ENCODE measurements around the gene TIPRL. TPM values are rescaled to one million over a fixed set of nuclear protein-coding genes. Genes with fewer than 3 reads are reported as not detected.
A peak's percentile ranks its signal among the peaks of the same experiment; 100 is the strongest.

The TIPRL gene
- 10 to 100 TPM; 38.0 to 43.0 TPM for total RNA-seq

DNA sequence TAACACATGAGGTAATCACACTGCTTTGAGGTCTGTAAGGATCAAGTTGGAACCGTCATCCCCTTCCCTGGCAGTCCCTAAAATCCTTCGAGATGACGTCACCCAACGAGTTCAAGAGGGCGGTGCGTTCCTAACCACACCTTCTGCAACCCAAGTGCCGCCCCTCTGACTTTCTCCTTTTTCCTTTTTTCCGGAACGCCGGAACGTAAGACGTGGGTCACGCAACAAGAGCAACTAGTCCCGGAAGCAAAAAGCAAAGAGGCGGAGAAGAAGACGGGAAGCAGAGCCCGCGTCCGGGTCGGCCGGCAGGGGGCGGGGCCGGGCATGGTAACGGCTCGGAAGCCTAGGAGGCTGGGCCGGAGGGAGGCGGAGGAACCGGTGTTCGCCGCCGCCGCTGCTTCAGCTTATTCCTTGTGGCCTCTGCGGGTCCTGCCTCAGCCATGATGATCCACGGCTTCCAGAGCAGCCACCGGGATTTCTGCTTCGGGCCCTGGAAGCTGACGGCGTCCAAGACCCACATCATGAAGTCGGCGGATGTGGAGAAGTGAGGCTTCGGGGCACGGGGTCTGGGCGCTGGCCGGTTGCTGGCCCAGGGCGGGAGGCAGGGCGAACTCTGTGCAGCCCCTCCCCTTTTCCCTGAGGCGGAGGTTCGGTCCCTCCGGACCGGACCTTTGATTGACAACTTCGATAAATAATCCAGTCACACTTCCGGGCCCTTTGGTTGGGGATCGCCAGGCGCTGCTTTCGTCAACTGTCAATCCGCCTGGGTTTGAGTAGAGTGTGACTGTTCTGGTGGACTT, at the start of gene TIPRL:
Gene TIPRL (plus strand): TSS at position 325 of the 800 bp plus-strand sequence. CDS start 116 bp downstream, at position 441.
- Mint-ChIP-seq H3K36me3 (ENCODE audit: low read depth) (peaks cover 6% of the 10 kb centered on the region), H3K4me3 (no peak within 1 kb of the TSS), H3K27ac (no peak within 1 kb of the TSS), H3K9me3 (no peaks in the 10 kb centered on the region), H3K27me3 (peaks cover 2% of the 10 kb centered on the region), H3K4me1 (no peaks in the 10 kb centered on the region)
- peak; percentile 92 for ATAC-seq (replicated peaks)

DNA sequence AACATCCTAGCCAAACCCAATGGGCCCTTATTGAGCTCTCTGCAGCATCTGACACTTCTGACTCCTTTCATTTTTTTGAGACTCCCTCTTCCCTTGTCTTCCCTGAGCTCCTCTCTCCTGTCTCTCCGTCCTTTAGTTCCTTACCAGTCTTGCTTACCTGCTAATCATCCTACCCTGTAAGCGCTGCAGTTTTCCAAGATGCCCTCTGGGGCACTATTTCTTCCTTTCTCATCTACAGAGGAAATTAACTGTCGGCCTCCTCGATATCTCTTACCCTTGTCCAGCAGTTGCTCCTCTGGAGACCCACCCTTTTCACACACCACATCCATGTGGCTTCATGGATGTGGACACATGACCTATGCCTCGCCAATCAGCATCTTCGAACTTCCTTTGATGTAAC, 48.8 kb upstream of the TIPRL start:
- no peak for ATAC-seq (replicated peaks)
- Mint-ChIP-seq H3K9me3 (no peaks in the 10 kb centered on the region), H3K27ac (no peak overlapping the region), H3K36me3 (ENCODE audit: low read depth) (no peaks in the 10 kb centered on the region), H3K4me3 (no peak overlapping the region), H3K4me1 (no peaks in the 10 kb centered on the region), H3K27me3 (peaks cover 38% of the 10 kb centered on the region)

DNA sequence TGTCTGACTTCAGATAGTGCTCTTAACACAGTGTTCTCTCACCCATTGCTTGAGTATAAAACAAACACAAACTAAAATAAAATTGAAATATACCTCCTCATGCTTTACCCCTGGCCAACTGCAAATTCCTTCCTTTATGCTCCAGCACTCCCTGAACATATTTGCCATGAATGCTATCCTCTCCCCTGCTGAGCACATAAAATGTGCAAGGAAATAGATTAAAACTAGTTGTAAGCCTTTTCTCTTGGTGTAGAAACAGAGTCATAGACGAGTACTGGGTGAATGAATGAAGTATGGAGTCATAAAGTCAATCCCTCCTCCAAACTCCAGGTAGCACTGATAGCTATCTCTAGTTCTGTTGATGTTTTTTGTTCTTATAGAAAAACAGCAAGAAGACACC, 44.6 kb upstream of the TIPRL start:
- Mint-ChIP-seq H3K9me3 (no peaks in the 10 kb centered on the region), H3K36me3 (ENCODE audit: low read depth) (peaks cover 6% of the 10 kb centered on the region), H3K27me3 (peaks cover 42% of the 10 kb centered on the region), H3K27ac (no peak overlapping the region), H3K4me1 (peaks cover 11% of the 10 kb centered on the region), H3K4me3 (no peak overlapping the region)
- no peak for ATAC-seq (replicated peaks)

DNA sequence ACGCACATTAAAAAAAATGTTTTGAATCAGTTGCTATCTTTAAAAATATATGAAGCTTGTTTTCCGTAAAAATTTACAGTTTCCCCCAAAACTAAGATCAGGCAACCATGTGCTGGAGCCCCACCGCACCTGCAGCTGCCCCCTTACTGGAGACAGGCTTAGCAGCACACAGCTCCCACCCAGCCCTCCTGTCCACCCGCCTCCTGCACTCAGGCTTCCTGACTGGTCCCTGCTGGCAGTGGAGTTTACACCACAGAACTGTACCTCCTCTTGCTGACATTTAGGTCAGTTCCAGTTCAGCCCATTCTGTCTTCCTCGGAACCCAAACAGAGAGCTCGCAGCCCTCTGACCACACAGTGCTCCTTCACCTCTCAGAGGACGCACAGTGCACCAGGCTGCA, 44.1 kb upstream of the TIPRL start:
- Mint-ChIP-seq H3K9me3 (no peaks in the 10 kb centered on the region), H3K4me3 (peak overlapping the region; percentile 78), H3K36me3 (ENCODE audit: low read depth) (peaks cover 6% of the 10 kb centered on the region), H3K27ac (no peak overlapping the region), H3K27me3 (peaks cover 42% of the 10 kb centered on the region), H3K4me1 (peaks cover 11% of the 10 kb centered on the region)
- ATAC-seq (replicated peaks), result no peak

DNA sequence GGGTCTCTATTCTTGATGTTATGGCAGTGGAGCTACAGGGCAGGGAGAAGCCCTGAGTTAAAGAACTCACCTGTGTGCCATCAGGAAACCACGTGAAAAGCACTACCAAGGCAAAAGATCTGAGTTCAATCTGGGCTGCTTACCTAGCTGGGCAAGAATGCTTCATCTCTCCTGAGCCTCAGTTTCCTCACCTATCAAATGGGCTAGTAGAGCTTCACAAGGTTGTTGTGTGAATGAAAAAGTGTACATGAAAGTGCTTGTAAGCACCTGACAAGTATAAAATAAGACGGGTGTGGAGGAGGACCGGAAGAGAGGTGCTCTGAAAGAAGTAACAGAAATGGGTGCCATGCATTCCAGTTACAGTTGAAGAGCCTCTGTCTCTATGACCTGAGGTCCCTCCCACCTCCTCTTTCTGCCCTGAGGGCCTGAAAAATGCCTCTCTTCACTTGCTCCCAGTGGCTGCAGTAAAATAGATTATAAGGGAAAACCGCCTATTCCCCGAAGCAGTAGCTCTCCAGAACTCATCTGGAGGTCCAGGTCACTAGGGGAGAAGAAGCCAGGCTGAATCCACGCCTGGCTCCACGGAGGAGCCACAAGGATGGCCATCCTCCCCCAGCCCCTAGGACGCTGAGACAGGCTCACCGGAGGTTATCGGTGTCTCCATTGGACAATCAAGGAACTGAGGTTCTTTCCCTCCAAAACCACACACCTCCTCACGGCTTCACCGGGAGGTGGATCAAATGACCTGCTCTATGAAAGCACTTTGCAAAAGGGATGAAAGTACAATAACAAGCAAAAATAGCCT, 43.4 kb upstream of the TIPRL start:
- peaks cover 11% of the 10 kb centered on the region for H3K4me1 Mint-ChIP-seq
- no peak for ATAC-seq (replicated peaks)
- H3K36me3 Mint-ChIP-seq (ENCODE audit: low read depth), result peaks cover 6% of the 10 kb centered on the region
- peak overlapping the region; percentile 78 for H3K4me3 Mint-ChIP-seq
- no peaks in the 10 kb centered on the region for H3K9me3 Mint-ChIP-seq
- no peak overlapping the region for H3K27ac Mint-ChIP-seq
- H3K27me3 Mint-ChIP-seq, result peaks cover 37% of the 10 kb centered on the region

DNA sequence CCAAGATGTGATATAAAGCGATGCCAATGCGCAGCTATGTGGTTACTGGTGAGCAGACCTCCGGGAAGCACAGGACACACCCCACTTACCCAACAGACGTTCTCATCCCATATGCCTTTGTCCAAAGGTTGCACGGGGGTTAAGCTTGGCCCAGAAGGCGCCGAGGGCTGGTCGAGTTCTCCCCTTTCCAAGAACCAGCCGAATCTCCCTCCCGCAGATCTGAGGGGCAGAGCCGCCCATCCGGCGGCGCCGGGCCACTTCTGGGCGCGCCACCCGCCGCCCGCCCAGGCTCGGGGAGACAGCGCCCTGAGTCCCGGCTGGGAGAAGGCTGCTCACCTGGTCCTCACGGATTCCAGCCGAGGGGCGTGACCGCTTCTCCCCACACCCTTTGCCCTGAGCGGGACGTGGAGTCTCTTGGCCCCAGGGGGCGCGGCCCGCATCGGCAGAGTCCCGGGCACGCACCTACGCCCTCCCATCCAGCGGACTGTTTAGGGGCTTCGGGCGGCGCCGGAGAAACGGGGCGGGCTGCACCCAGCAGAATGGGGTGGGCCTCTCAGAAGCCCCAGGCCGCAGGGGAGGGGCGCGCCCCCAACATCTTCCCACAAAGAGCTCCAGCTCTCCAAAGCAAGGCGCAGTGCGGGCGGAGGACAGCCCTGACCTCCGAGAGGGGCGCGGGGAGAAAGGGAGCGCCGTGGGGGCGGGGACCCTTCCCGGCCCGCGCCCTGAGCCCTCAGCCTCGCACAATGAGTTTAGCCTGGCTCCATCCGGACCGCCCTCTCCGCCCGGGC, 42.6 kb upstream of the TIPRL start:
- peaks cover 11% of the 10 kb centered on the region for H3K4me1 Mint-ChIP-seq
- peaks cover 6% of the 10 kb centered on the region for H3K36me3 Mint-ChIP-seq (ENCODE audit: low read depth)
- ATAC-seq (replicated peaks), result no peak
- H3K27me3 Mint-ChIP-seq, result peaks cover 31% of the 10 kb centered on the region
- no peak overlapping the region for H3K27ac Mint-ChIP-seq
- peak overlapping the region; percentile 78 for H3K4me3 Mint-ChIP-seq
- no peaks in the 10 kb centered on the region for H3K9me3 Mint-ChIP-seq

DNA sequence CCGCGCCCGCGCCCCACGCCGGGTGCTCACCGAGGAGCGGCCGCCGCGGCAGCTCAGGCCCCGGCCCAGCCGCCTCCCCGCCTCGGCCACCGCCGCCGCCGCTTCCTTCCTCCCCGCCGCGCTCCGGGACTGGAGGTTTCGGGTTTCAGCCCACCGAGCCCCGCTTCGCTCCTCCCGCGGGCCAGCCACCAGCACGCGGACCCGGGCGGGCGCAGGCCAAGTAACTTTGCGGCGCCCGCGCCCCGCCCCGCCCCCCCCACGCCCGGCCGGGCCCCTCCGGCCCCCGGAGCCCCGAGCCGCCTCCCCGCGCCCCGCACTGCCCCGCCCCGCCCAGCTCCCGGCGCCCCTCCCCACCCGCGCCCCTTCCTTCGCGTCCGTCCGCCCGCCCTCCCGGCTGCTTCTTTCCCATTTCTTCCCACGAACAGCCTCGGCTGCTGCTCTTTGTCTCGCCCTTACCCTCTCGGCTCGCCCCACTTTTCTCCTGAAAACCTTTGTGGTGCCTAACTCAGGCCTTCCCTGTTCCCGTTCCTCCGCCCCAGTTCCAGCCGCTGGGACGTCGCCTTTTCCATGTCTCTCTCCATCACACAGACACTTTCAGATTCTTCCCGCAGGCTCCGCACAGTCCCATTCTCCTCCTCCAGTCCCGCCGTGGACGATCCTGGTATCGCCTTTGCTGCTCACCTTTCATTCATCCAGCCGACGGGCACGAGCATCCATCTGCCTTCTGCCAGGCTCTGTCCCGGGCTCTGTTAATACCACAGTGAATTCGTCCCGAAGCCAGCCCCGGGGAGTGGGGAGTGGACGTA, 41.9 kb upstream of the TIPRL start, which contains the start of gene GPR161:
Gene GPR161 (minus strand): TSS at position 222 of the 806 bp plus-strand sequence. CDS start 32,080 bp downstream, outside the sequence.
- peaks cover 11% of the 10 kb centered on the region for H3K4me1 Mint-ChIP-seq
- peak within 1 kb of the TSS; percentile 99 for H3K4me3 Mint-ChIP-seq
- H3K27me3 Mint-ChIP-seq, result peaks cover 24% of the 10 kb centered on the region
- H3K36me3 Mint-ChIP-seq (ENCODE audit: low read depth), result peaks cover 6% of the 10 kb centered on the region
- H3K27ac Mint-ChIP-seq, result peak within 1 kb of the TSS; percentile 96
- H3K9me3 Mint-ChIP-seq, result no peaks in the 10 kb centered on the region
- peak; percentile 23 for ATAC-seq (replicated peaks)

DNA sequence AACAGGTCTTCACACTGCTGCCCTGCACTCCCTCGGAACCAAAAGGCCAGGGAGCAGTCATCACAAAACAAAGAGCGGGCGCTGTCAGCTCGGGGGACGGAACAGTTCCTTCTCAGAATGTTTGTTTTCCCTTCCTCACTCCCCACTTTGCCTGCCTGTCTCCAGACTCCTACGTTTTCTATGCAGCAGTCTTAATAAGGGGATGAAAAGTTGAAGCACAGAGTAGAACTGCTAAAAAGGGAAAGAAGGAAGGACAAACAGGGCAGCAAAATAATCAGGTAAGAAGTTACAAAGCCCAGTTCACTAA, 41.3 kb upstream of the TIPRL start:
- Mint-ChIP-seq H3K9me3 (no peaks in the 10 kb centered on the region), H3K36me3 (ENCODE audit: low read depth) (peaks cover 6% of the 10 kb centered on the region), H3K27ac (peak overlapping the region; percentile 96), H3K4me1 (peaks cover 11% of the 10 kb centered on the region), H3K4me3 (peak overlapping the region; percentile 99), H3K27me3 (peaks cover 24% of the 10 kb centered on the region)
- no peak for ATAC-seq (replicated peaks)

DNA sequence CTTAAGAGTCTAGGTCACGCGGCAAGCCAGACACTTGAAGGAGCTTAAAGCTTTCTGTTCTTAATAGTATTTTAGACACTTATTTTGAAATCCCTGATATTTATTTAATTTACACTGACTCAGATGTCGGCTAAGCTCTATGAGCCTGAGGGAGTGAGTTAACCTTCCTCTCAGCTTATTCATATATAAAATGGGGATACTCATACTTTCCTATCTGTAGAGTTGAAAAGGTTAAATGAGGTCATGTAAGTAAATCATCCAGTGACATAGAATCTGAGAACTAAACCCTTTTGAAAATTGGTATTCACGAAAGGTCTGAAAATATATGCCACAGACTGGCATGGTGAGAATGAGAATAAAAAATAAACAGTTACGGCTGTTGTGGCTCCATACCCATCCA, 40.6 kb upstream of the TIPRL start:
- H3K36me3 Mint-ChIP-seq (ENCODE audit: low read depth), result peaks cover 6% of the 10 kb centered on the region
- peak overlapping the region; percentile 99 for H3K4me3 Mint-ChIP-seq
- no peaks in the 10 kb centered on the region for H3K9me3 Mint-ChIP-seq
- ATAC-seq (replicated peaks), result peak; percentile 53
- peak overlapping the region; percentile 96 for H3K27ac Mint-ChIP-seq
- H3K4me1 Mint-ChIP-seq, result peaks cover 11% of the 10 kb centered on the region
- peaks cover 24% of the 10 kb centered on the region for H3K27me3 Mint-ChIP-seq

DNA sequence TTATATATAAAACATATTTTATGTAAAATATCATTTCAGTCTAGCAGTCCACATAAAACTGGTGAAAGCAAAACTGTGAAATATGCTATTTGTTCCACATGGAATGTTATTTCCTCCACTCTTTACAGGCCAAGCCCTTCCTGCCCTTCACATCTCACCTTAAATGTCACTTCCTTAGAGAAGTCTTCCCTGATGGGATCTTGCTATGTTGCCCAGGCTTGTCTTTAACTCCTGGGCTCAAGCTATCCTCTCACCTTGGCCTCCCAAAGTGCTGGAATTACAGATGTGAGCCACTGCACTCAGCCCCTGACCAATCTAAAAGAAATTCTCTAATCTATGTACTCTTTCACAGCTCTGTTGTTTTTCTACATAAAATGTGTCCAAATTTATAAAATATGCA, 39.7 kb upstream of the TIPRL start:
- peaks cover 11% of the 10 kb centered on the region for H3K4me1 Mint-ChIP-seq
- H3K27ac Mint-ChIP-seq, result no peak overlapping the region
- ATAC-seq (replicated peaks), result no peak
- H3K36me3 Mint-ChIP-seq (ENCODE audit: low read depth), result peaks cover 6% of the 10 kb centered on the region
- H3K4me3 Mint-ChIP-seq, result no peak overlapping the region
- H3K9me3 Mint-ChIP-seq, result no peaks in the 10 kb centered on the region
- H3K27me3 Mint-ChIP-seq, result peaks cover 23% of the 10 kb centered on the region

DNA sequence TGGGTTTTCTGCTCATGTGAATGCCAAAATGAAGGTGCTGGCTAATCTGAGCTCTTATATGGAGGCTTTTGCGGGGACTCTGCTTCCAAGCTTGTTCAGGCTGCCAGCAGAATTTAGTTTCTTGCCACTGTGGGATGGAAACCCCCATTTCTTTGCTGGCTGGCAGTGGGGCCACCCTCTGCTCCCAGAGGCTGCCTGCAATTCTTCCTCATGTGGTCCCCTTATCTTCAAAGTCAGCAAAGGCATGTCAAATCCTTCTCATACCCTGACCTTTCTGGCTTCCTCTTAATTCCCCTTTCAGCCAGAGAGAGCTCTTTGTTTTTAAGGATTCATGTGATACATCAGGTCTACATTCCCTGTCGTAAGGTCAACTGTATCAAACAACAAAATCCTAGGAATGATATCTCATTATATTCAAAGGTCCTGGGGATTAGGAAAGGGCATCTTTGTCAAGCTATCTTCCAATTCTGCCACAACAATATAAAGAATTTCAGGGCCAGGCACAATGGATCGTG, 36.8 kb upstream of the TIPRL start:
- H3K27ac Mint-ChIP-seq, result no peak overlapping the region
- H3K4me1 Mint-ChIP-seq, result peaks cover 6% of the 10 kb centered on the region
- H3K36me3 Mint-ChIP-seq (ENCODE audit: low read depth), result peaks cover 6% of the 10 kb centered on the region
- H3K27me3 Mint-ChIP-seq, result peaks cover 6% of the 10 kb centered on the region
- ATAC-seq (replicated peaks), result no peak
- H3K9me3 Mint-ChIP-seq, result no peaks in the 10 kb centered on the region
- no peak overlapping the region for H3K4me3 Mint-ChIP-seq

DNA sequence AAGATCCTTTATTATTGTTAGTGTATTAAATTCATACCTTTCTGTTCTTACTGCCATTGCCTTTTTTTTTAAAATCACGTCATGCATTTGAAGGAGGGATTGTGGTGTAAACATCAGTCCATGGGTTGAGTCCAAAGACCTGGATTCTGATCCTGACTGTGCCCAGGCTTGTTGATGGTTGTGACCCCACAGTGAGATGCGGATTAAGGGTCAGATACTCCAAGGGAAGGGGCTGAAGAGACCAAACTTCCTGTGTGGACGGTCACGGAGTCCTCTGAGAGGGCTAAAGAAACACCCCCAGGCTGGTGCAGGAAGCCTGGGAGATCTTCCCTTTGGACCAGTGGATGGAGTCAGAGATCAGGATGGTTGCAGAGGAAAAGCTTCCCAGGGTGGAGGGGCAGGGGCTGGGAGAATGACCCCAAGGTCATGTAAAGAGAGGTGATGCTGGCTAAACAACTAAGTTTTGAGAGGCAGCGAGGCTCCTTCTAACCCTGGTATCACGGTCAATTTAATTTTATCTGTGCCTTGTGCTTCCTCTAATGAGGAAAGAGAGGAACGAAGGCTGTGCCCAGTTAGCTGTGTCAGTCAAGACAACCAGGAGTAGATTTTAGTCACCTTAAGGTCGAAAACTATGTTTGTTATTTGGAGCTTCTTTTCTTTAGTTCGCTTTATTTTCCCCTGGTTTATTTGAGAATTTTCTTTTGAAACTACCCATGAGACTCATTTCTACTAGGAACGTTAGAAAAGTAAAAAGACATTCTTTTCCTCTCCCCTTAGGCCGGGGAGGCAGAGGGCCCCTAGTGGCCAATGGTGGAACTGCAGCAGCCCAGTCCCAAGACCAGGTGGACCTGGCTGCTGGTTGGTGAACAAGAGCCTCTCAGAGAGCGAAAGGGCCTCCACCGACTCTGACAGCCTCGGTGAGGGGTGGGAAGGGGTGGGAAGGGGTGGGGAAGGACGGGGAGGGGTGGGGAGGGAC, 33.3 kb upstream of the TIPRL start:
- H3K4me3 Mint-ChIP-seq, result peak overlapping the region; percentile 30
- no peaks in the 10 kb centered on the region for H3K27me3 Mint-ChIP-seq
- H3K27ac Mint-ChIP-seq, result no peak overlapping the region
- peak; percentile 99 for ATAC-seq (replicated peaks)
- H3K4me1 Mint-ChIP-seq, result no peaks in the 10 kb centered on the region
- H3K9me3 Mint-ChIP-seq, result no peaks in the 10 kb centered on the region
- no peaks in the 10 kb centered on the region for H3K36me3 Mint-ChIP-seq (ENCODE audit: low read depth)

DNA sequence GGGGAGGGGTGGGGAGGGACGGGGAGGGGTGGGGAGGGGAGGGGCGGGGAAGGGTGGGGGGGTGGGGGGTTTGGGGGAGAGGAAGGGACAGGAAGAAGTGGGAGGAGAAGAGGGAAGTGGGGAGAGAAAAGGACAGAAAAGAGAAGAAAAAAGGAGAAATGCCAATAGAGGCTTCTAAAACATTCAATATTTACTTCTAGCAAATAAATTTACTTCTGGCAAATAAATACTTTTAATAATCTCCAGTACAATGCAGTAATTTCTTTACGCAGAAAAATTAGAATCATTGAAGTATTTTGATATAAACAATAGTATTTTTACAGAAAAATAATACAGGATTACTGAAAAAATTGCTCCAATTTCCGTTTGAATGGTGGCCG, 32.6 kb upstream of the TIPRL start:
- ATAC-seq (replicated peaks), result no peak
- no peaks in the 10 kb centered on the region for H3K4me1 Mint-ChIP-seq

More for the DNA sequence above, 32.6 kb upstream of the TIPRL start:
- Mint-ChIP-seq H3K27me3 (no peaks in the 10 kb centered on the region), H3K4me3 (peak overlapping the region; percentile 30), H3K36me3 (ENCODE audit: low read depth) (no peaks in the 10 kb centered on the region), H3K9me3 (no peaks in the 10 kb centered on the region), H3K27ac (no peak overlapping the region)

Measured in activated T-helper 17 cell treated with anti-CD3 and anti-CD28 coated beads, Interleukin-2, amount 50 U/mL, for 72 hours (primary cell).